NT2/D1 (cell line): ENCODE results near the gene NEB.

ENCODE experiments used
- DNase-seq: peaks from one replicate; pipeline ENCODE4 v3.0.0-alpha.2; 2011; ENCODE audit warnings: low read depth, low spot score
- H3K27me3 ChIP-seq: 2 replicates; pipeline ENCODE4 v1.6.0; 2011; ENCODE audit warnings: mild to moderate bottlenecking; ENCODE audit not compliant: insufficient read length, insufficient read depth
- H3K36me3 ChIP-seq: 2 replicates; pipeline ENCODE4 v1.6.1; 2011; ENCODE audit warnings: mild to moderate bottlenecking, low read length, mixed read lengths; ENCODE audit not compliant: insufficient read depth, insufficient read length
- H3K4me1 ChIP-seq: 2 replicates; pipeline ENCODE4 v1.5.1; 2011; ENCODE audit not compliant: insufficient read depth, insufficient read length
- H3K4me3 ChIP-seq: 2 replicates; pipeline ENCODE4 v1.5.1; 2011; ENCODE audit warnings: low read depth; ENCODE audit not compliant: insufficient read length
- H3K9ac ChIP-seq: 2 replicates; pipeline ENCODE4 v1.6.0; 2011; ENCODE audit warnings: low read depth; ENCODE audit not compliant: insufficient read length
- H3K9me3 ChIP-seq: 2 replicates; pipeline ENCODE4 v1.5.1; 2011; ENCODE audit warnings: mild to moderate bottlenecking, low read length; ENCODE audit not compliant: insufficient read depth
- SUZ12 ChIP-seq: IDR thresholded peaks from 2 replicates; pipeline ENCODE4 v1.6.1; 2011; ENCODE audit not compliant: insufficient read length, insufficient read depth; ENCODE audit errors: extremely low read depth
- YY1 ChIP-seq: IDR thresholded peaks from 2 replicates; pipeline ENCODE4 v1.6.1; 2011; ENCODE audit not compliant: insufficient read length, insufficient read depth
- ZNF274 ChIP-seq: IDR thresholded peaks from 2 replicates; pipeline ENCODE4 v1.6.1; 2011; ENCODE audit warnings: mild to moderate bottlenecking, low read depth, low read length

The NEB gene

GRCh38 chr2:151632993-151633565 lies 101.2 kb downstream of the NEB start:
- no peaks in the 10 kb centered on the region for H3K27me3 ChIP-seq
- H3K36me3 ChIP-seq, result peaks cover 4% of the 10 kb centered on the region
- DNase-seq, result no peak
- H3K4me1 ChIP-seq, result no peaks in the 10 kb centered on the region
- no peak overlapping the region for H3K4me3 ChIP-seq
- TF ChIP-seq SUZ12 (no peak), YY1 (no peak), ZNF274 (no peak)
- peaks cover 5% of the 10 kb centered on the region; the same call in 1 of the 2 replicates for H3K9me3 ChIP-seq
- no peak overlapping the region for H3K9ac ChIP-seq

GRCh38 chr2:151630372-151630771 lies 103.9 kb downstream of the NEB start:
- peaks cover 5% of the 10 kb centered on the region; the same call in 1 of the 2 replicates for H3K9me3 ChIP-seq
- H3K27me3 ChIP-seq, result no peaks in the 10 kb centered on the region
- H3K36me3 ChIP-seq, result peaks cover 4% of the 10 kb centered on the region
- no peak for DNase-seq
- no peak overlapping the region for H3K9ac ChIP-seq
- no peak overlapping the region for H3K4me3 ChIP-seq
- TF ChIP-seq YY1 (no peak), ZNF274 (no peak), SUZ12 (no peak)
- H3K4me1 ChIP-seq, result no peaks in the 10 kb centered on the region

GRCh38 chr2:151627353-151627752 lies 106.9 kb downstream of the NEB start:
- H3K9ac ChIP-seq, result no peak overlapping the region
- no peaks in the 10 kb centered on the region for H3K27me3 ChIP-seq
- H3K9me3 ChIP-seq, result no peaks in the 10 kb centered on the region
- no peak overlapping the region for H3K4me3 ChIP-seq
- no peak for TF ChIP-seq ZNF274
- no peak for TF ChIP-seq YY1
- TF ChIP-seq SUZ12, result no peak
- no peak for DNase-seq
- no peaks in the 10 kb centered on the region for H3K4me1 ChIP-seq
- no peaks in the 10 kb centered on the region for H3K36me3 ChIP-seq

DNA sequence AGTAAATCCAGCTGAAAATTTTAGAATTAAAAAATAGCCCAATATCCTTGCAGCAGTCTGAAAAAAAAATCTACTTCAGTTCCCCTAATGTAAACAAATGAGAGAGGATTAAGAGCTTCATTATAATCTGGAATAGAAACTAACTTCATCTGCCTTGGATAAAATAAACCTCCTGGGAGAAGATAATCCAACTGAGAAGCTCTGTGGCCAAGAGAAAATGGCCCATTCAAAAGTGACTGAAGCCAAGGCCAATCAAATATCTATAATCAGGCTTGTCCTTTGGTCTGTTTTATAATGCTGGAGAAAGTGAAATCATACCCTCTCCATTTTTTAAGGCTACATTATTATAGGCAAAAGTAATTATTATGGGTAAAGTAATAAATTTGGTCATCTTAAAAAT lies 110.0 kb downstream of the NEB start:
- H3K9me3 ChIP-seq, result no peaks in the 10 kb centered on the region
- no peak for DNase-seq
- no peaks in the 10 kb centered on the region for H3K4me1 ChIP-seq
- no peak overlapping the region for H3K4me3 ChIP-seq
- H3K9ac ChIP-seq, result no peak overlapping the region
- TF ChIP-seq SUZ12 (no peak), YY1 (no peak), ZNF274 (no peak)
- H3K27me3 ChIP-seq, result no peaks in the 10 kb centered on the region
- no peaks in the 10 kb centered on the region for H3K36me3 ChIP-seq

DNA sequence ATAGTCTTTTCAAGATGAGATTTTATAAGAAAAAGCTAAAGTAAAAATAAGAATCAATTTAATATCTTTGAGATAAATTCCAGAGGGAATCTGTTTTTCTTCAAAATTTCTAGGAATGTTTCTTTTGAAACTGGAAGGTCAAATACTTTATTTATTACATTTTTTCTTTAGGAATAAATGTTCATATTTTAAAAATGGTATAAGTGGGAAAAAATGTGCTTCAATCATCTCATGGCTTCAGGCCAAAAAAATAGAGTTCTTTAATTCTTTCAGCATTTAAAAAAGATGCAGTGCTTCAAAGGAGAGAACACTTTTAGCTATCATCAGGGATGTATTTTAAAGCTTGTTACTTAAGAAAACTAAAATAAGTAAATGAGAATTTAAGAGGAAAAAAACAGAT lies 110.6 kb downstream of the NEB start:
- no peak for DNase-seq
- TF ChIP-seq YY1 (no peak), SUZ12 (no peak), ZNF274 (no peak)
- Histone ChIP-seq H3K9ac (no peak overlapping the region), H3K36me3 (no peaks in the 10 kb centered on the region), H3K4me3 (no peak overlapping the region), H3K9me3 (no peaks in the 10 kb centered on the region), H3K4me1 (no peaks in the 10 kb centered on the region), H3K27me3 (no peaks in the 10 kb centered on the region)

DNA sequence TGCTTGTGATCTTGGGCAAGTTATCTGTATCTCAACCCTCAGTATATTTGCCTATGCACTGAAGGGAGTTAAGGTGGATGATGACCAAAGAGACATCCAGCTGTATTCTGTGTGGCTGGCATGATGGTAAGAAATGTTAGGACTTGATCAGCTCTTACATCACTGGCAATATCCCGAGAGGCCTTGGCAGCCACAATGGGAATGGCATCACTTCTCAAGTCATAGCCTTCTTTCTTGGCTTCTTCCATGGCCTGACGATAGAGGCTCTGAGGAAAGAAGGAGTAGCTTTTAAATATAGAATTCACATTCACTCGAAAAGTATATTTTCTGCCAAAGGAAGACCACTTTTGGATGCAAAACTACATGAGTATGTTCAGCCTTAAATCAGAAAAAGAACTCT lies 113.5 kb downstream of the NEB start:
- Histone ChIP-seq H3K27me3 (no peaks in the 10 kb centered on the region), H3K9me3 (no peaks in the 10 kb centered on the region), H3K4me3 (no peak overlapping the region), H3K4me1 (no peaks in the 10 kb centered on the region), H3K36me3 (no peaks in the 10 kb centered on the region), H3K9ac (no peak overlapping the region)
- no peak for TF ChIP-seq YY1
- no peak for TF ChIP-seq ZNF274
- TF ChIP-seq SUZ12, result no peak
- no peak for DNase-seq

- Histone ChIP-seq H3K9me3 (no peaks in the 10 kb centered on the region), H3K36me3 (no peaks in the 10 kb centered on the region), H3K4me1 (no peaks in the 10 kb centered on the region), H3K27me3 (no peaks in the 10 kb centered on the region), H3K4me3 (no peak overlapping the region), H3K9ac (no peak overlapping the region)
- TF ChIP-seq YY1 (no peak), ZNF274 (no peak), SUZ12 (no peak)
- DNase-seq, result no peak
Measured at GRCh38 chr2:151619337-151619989, 114.8 kb downstream of the NEB start.
